Measurements from ENCODE around the gene CST6. TPM values are rescaled to one million over a fixed set of nuclear protein-coding genes. Genes with fewer than 3 reads are reported as not detected.

The CST6 gene
- total and polyA plus RNA-seq, 2 of the 13 experiments (the other 11 are each of a cell fraction or from before 2014, with no cell fraction given), result not detected

DNA sequence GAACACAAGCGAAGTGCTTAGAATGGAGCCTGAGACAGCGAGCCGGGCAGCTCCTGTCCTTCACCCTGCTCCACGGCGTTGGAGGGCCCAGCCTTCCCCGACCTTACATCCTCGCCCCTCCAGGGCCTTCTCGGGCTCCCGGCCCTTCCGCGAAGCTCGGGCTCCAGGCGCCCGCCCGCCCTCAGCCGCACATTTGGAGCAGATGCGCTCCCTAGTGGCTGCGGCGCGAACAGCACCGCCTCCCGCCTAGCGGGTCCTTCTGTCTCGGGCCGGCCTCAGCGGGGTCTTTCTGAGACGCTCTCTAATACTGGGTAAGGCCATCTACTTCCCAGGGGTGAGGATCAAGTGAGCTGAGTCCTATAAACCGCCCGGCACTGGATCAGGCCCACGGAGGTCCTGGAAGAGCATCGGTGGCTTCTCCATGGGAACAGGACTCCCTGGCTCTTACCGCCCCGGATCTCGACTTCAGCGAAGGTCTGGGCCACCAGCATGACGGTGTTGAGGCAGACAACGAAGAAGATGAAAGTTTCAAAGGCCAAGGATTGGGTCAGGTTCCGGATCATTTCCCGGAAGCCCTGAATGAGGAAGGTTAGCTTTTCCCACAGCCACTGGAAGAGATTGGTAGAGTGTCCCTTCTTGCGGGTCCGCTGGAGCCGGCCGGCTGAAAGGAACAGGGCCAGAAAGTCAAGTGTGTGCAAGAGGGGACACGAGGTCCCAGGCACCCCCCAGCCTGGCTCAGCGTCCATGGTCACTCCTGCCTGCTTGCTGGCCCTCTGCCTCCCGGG is 10.8 kb downstream of the CST6 start (continued):
- TF ChIP-seq, protein P1, sequence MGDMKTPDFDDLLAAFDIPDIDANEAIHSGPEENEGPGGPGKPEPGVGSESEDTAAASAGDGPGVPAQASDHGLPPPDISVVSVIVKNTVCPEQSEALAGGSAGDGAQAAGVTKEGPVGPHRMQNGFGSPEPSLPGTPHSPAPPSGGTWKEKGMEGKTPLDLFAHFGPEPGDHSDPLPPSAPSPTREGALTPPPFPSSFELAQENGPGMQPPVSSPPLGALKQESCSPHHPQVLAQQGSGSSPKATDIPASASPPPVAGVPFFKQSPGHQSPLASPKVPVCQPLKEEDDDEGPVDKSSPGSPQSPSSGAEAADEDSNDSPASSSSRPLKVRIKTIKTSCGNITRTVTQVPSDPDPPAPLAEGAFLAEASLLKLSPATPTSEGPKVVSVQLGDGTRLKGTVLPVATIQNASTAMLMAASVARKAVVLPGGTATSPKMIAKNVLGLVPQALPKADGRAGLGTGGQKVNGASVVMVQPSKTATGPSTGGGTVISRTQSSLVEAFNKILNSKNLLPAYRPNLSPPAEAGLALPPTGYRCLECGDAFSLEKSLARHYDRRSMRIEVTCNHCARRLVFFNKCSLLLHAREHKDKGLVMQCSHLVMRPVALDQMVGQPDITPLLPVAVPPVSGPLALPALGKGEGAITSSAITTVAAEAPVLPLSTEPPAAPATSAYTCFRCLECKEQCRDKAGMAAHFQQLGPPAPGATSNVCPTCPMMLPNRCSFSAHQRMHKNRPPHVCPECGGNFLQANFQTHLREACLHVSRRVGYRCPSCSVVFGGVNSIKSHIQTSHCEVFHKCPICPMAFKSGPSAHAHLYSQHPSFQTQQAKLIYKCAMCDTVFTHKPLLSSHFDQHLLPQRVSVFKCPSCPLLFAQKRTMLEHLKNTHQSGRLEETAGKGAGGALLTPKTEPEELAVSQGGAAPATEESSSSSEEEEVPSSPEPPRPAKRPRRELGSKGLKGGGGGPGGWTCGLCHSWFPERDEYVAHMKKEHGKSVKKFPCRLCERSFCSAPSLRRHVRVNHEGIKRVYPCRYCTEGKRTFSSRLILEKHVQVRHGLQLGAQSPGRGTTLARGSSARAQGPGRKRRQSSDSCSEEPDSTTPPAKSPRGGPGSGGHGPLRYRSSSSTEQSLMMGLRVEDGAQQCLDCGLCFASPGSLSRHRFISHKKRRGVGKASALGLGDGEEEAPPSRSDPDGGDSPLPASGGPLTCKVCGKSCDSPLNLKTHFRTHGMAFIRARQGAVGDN (CRISPR knock-in tag; IDR thresholded peaks at IDR 0.05), result peak; percentile 76
- TF ChIP-seq ASH2L (IDR thresholded peaks at IDR 0.05; ENCODE audit: insufficient read length, low read depth, low read length) (peak; percentile 18), NKX3-1 (CRISPR knock-in tag; IDR thresholded peaks at IDR 0.05) (peak; percentile 68; the same call in 1 of the 2 replicates), ESRRA (CRISPR knock-in tag; IDR thresholded peaks at IDR 0.05; ENCODE audit: low read depth) (no peak), KLF12 (CRISPR knock-in tag; IDR thresholded peaks at IDR 0.05; ENCODE audit: borderline replicate concordance) (0 out of 2 replicates have a peak, but pooled peaks have one; percentile 58), NFE2 (CRISPR knock-in tag; IDR thresholded peaks at IDR 0.05) (no peak), FOXP1 (IDR thresholded peaks at IDR 0.05) (no peak), FOXP1 (CRISPR knock-in tag; IDR thresholded peaks at IDR 0.05) (no peak), PHF21A (CRISPR knock-in tag; IDR thresholded peaks at IDR 0.05) (0 out of 2 replicates have a peak, but pooled peaks have one; percentile 21), FOXO1 (CRISPR knock-in tag; IDR thresholded peaks at IDR 0.05) (no peak), RBM22 (optimal IDR thresholded peaks at IDR 0.05; ENCODE audit: low read length) (no peak), PLRG1 (conservative IDR thresholded peaks at IDR 0.05) (no peak), ZNF543 (CRISPR knock-in tag; IDR thresholded peaks at IDR 0.05) (0 out of 2 replicates have a peak, but pooled peaks have one; percentile 15), MXI1 (IDR thresholded peaks at IDR 0.05; ENCODE audit: borderline replicate concordance, low read depth, low read length) (0 out of 3 replicates have a peak, but pooled peaks have one; percentile 15), TAF1 (CRISPR knock-in tag; IDR thresholded peaks at IDR 0.05) (no peak), XBP1 (CRISPR knock-in tag; IDR thresholded peaks at IDR 0.05) (no peak), ZNF777 (CRISPR knock-in tag; IDR thresholded peaks at IDR 0.05) (0 out of 2 replicates have a peak, but pooled peaks have one; percentile 24), MIER2 (CRISPR knock-in tag; IDR thresholded peaks at IDR 0.05) (no peak)
- TF ChIP-seq, protein P2, sequence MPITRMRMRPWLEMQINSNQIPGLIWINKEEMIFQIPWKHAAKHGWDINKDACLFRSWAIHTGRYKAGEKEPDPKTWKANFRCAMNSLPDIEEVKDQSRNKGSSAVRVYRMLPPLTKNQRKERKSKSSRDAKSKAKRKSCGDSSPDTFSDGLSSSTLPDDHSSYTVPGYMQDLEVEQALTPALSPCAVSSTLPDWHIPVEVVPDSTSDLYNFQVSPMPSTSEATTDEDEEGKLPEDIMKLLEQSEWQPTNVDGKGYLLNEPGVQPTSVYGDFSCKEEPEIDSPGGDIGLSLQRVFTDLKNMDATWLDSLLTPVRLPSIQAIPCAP (CRISPR knock-in tag; IDR thresholded peaks at IDR 0.05; ENCODE audit: low read depth), result no peak
- TF ChIP-seq, protein P3, sequence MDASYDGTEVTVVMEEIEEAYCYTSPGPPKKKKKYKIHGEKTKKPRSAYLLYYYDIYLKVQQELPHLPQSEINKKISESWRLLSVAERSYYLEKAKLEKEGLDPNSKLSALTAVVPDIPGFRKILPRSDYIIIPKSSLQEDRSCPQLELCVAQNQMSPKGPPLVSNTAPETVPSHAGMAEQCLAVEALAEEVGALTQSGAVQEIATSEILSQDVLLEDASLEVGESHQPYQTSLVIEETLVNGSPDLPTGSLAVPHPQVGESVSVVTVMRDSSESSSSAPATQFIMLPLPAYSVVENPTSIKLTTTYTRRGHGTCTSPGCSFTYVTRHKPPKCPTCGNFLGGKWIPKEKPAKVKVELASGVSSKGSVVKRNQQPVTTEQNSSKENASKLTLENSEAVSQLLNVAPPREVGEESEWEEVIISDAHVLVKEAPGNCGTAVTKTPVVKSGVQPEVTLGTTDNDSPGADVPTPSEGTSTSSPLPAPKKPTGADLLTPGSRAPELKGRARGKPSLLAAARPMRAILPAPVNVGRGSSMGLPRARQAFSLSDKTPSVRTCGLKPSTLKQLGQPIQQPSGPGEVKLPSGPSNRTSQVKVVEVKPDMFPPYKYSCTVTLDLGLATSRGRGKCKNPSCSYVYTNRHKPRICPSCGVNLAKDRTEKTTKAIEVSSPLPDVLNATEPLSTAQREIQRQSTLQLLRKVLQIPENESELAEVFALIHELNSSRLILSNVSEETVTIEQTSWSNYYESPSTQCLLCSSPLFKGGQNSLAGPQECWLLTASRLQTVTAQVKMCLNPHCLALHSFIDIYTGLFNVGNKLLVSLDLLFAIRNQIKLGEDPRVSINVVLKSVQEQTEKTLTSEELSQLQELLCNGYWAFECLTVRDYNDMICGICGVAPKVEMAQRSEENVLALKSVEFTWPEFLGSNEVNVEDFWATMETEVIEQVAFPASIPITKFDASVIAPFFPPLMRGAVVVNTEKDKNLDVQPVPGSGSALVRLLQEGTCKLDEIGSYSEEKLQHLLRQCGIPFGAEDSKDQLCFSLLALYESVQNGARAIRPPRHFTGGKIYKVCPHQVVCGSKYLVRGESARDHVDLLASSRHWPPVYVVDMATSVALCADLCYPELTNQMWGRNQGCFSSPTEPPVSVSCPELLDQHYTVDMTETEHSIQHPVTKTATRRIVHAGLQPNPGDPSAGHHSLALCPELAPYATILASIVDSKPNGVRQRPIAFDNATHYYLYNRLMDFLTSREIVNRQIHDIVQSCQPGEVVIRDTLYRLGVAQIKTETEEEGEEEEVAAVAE (CRISPR knock-in tag; IDR thresholded peaks at IDR 0.05; ENCODE audit: borderline replicate concordance), result no peak; the same call in 1 of the 2 replicates

Measured in HepG2 (cell line).